ENCODE data around the gene KLF13. TPM values are rescaled to one million over a fixed set of nuclear protein-coding genes. Genes with fewer than 3 reads are reported as not detected.

KLF13 gene
- total and polyA plus RNA-seq, 4 donors, result 38.3 to 157 (median 55.2) TPM

DNA sequence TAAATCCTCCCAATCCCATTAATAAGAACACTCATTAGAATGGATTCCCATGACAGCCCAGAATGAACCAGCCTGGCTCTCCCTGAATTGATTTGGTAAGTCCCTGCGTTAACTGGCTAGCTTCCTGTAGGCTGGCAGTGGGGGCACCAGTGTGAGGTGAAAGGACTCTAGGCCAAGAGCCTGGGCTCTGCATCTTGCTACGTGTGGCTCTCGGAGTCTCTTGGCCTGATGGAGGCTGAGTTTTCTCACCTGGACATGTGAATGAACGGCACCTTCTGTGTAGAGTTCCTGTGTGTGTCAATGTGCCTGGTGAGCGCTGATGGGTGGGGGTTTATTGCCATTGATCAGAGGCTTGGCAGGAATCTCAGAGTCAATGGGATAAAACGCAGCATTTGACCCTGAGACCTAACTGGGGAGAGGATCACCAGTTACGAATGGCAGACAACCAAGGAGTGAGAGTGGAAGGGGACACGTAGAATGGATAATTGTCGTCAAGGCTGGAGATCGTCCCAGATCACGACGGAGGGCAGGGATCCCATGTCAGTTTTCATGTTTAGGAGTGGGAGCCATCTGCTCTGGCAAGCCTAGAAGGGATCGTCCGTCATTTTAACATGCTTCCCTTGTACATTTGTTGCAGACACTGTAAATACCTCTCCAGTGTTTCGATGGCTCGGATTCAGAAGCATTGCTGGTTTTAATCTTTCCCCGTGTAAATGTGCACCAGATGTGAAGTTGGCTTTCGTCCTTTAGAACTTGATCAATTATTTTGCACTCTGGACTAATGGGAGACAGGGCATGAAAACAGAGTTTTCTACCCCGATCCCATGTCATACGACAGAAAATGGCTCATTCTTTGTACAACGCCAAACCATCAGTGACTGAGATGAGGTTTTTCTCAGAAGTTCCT, 9.0 kb upstream of the KLF13 start:
- no peaks in the 10 kb centered on the region for H3K27me3 ChIP-seq (ENCODE audit: control insufficient read depth in 3 of 3, insufficient read depth in 3 of 3, low read length in 2 of 3)
- no peak overlapping the region for H3K9ac ChIP-seq (ENCODE audit: insufficient read depth in 1 of 2, low read length in 2 of 2)
- ATAC-seq (ENCODE audit: insufficient read depth, low FRiP score) (no peak), DNase-seq (no peak)
- no peak overlapping the region for H3K27ac ChIP-seq (ENCODE audit: low read depth in 1 of 2, low read length in 1 of 2)
- H3K4me1 ChIP-seq (ENCODE audit: control insufficient read depth in 5 of 5, insufficient read depth in 5 of 5, low read length in 5 of 5), result peaks cover 0 to 8% (median 0%) of the 10 kb centered on the region in 5 donors
- TF ChIP-seq, protein P1, sequence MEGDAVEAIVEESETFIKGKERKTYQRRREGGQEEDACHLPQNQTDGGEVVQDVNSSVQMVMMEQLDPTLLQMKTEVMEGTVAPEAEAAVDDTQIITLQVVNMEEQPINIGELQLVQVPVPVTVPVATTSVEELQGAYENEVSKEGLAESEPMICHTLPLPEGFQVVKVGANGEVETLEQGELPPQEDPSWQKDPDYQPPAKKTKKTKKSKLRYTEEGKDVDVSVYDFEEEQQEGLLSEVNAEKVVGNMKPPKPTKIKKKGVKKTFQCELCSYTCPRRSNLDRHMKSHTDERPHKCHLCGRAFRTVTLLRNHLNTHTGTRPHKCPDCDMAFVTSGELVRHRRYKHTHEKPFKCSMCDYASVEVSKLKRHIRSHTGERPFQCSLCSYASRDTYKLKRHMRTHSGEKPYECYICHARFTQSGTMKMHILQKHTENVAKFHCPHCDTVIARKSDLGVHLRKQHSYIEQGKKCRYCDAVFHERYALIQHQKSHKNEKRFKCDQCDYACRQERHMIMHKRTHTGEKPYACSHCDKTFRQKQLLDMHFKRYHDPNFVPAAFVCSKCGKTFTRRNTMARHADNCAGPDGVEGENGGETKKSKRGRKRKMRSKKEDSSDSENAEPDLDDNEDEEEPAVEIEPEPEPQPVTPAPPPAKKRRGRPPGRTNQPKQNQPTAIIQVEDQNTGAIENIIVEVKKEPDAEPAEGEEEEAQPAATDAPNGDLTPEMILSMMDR (IDR thresholded peaks at IDR 0.05; ENCODE audit: control extremely low read depth, extremely low read depth), result no peak
- peaks cover 0 to 10% (median 3%) of the 10 kb centered on the region in 4 donors for H3K9me3 ChIP-seq (ENCODE audit: control insufficient read depth in 4 of 4, insufficient read depth in 3 of 4, low read length in 3 of 4)
- no peaks in the 10 kb centered on the region for H3K36me3 ChIP-seq (ENCODE audit: control insufficient read depth in 4 of 4, insufficient read depth in 4 of 4, low read length in 4 of 4)
- 83 to 88% methylated on average over 21 of the region's 21 CpGs for WGBS, 2 donors
- no peak overlapping the region for H3K4me3 ChIP-seq

- Histone ChIP-seq H3K27ac (ENCODE audit: low read depth in 1 of 2, low read length in 1 of 2) (no peak overlapping the region), H3K36me3 (ENCODE audit: control insufficient read depth in 4 of 4, insufficient read depth in 4 of 4, low read length in 4 of 4) (no peaks in the 10 kb centered on the region), H3K9me3 (ENCODE audit: control insufficient read depth in 4 of 4, insufficient read depth in 3 of 4, low read length in 3 of 4) (peaks cover 0 to 8% (median 3%) of the 10 kb centered on the region in 4 donors), H3K4me1 (ENCODE audit: control insufficient read depth in 5 of 5, insufficient read depth in 5 of 5, low read length in 5 of 5) (peaks cover 0 to 8% (median 0%) of the 10 kb centered on the region in 5 donors), H3K9ac (ENCODE audit: insufficient read depth in 1 of 2, low read length in 2 of 2) (no peak overlapping the region), H3K4me3 (no peak overlapping the region), H3K27me3 (ENCODE audit: control insufficient read depth in 3 of 3, insufficient read depth in 3 of 3, low read length in 2 of 3) (no peaks in the 10 kb centered on the region)
- no peak for DNase-seq
- WGBS, 2 donors, result 95 to 97% methylated on average over 4 of the region's 4 CpGs
- no peak for ATAC-seq (ENCODE audit: insufficient read depth, low FRiP score)
- TF ChIP-seq, protein P1 (IDR thresholded peaks at IDR 0.05; ENCODE audit: control extremely low read depth, extremely low read depth), result no peak
These were observed 8.2 kb upstream of the KLF13 start for GRCh38 chr15:31318429-31318828.

DNA sequence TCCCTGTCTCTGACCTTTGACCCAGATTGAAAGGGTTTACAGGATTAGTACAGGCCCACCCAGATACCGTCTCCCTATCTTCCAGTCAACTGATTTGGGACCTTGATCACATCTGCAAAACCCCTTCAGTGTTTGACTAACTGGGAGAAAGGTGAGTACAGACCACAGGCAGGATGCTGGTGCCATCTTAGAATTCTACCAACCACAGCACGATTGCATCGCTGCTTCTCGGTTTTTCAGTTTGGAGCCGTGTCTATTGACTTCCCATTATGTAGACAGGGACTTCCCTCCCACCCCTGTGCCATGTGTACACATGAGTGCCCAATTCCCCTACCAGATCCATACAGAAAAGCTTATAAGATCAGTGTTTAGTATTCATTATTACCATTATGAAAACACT, 6.6 kb upstream of the KLF13 start:
- no peak overlapping the region for H3K27ac ChIP-seq (ENCODE audit: low read depth in 1 of 2, low read length in 1 of 2)
- 46 to 67% methylated on average over 5 of the region's 5 CpGs for WGBS, 2 donors
- no peaks in the 10 kb centered on the region for H3K36me3 ChIP-seq (ENCODE audit: control insufficient read depth in 4 of 4, insufficient read depth in 4 of 4, low read length in 4 of 4)
- DNase-seq (no peak), ATAC-seq (ENCODE audit: insufficient read depth, low FRiP score) (no peak)
- H3K9me3 ChIP-seq (ENCODE audit: control insufficient read depth in 4 of 4, insufficient read depth in 3 of 4, low read length in 3 of 4), result no peaks in the 10 kb centered on the region
- no peaks in the 10 kb centered on the region for H3K27me3 ChIP-seq (ENCODE audit: control insufficient read depth in 3 of 3, insufficient read depth in 3 of 3, low read length in 2 of 3)
- peaks cover 0 to 11% (median 2%) of the 10 kb centered on the region in 5 donors for H3K4me1 ChIP-seq (ENCODE audit: control insufficient read depth in 5 of 5, insufficient read depth in 5 of 5, low read length in 5 of 5)
- H3K9ac ChIP-seq (ENCODE audit: insufficient read depth in 1 of 2, low read length in 2 of 2), result no peak overlapping the region
- TF ChIP-seq, protein P1 (IDR thresholded peaks at IDR 0.05; ENCODE audit: control extremely low read depth, extremely low read depth), result no peak
- no peak overlapping the region for H3K4me3 ChIP-seq
